CD14-positive monocyte (primary cell): ENCODE data around the gene KCNE3. TPM values are rescaled to one million over a fixed set of nuclear protein-coding genes. Genes with fewer than 3 reads are reported as not detected.

Experiments
- DNase-seq, 3 donors: peaks; one replicate each; pipeline ENCODE4 v3.0.0-alpha.2; 2011 to 2022
- H2AFZ ChIP-seq: 2 replicates; pipeline ENCODE4 v1.6.0; 2012; ENCODE audit warnings: mild to moderate bottlenecking, low read depth, low read length, inconsistent platforms; ENCODE audit not compliant: insufficient read depth, poor library complexity, severe bottlenecking
- H3K27ac ChIP-seq, 2 donors: 1 replicate in 1 of 2; 2 replicates in 1 of 2; pipeline ENCODE4 v1.5.1; 2012 to 2013; ENCODE audit warnings: low read length in 2 of 2, control low read depth in 1 of 2, inconsistent platforms in 1 of 2, low read depth in 1 of 2, mild to moderate bottlenecking in 1 of 2
- H3K27me3 ChIP-seq, 2 donors: one replicate each; pipeline versions ENCODE4 v1.6.0 to v1.6.1; 2011 to 2013; ENCODE audit warnings: low read length in 2 of 2; ENCODE audit not compliant: control insufficient read depth in 2 of 2, insufficient read depth in 2 of 2
- H3K36me3 ChIP-seq, 2 donors: replicated peaks in 1 of 2; 1 replicate in 1 of 2; 2 replicates in 1 of 2; pipeline versions ENCODE4 v1.5.1 to v1.6.1; 2012 to 2013; ENCODE audit warnings: low read length in 2 of 2, control low read depth in 1 of 2, inconsistent platforms in 1 of 2, mild to moderate bottlenecking in 1 of 2; ENCODE audit not compliant: insufficient read depth in 2 of 2, control insufficient read depth in 1 of 2
- H3K4me1 ChIP-seq, 2 donors: 1 replicate in 1 of 2; 2 replicates in 1 of 2; pipeline versions ENCODE4 v1.5.1 to v1.6.1; 2012 to 2013; ENCODE audit warnings: low read length in 2 of 2, control low read depth in 1 of 2, inconsistent platforms in 1 of 2, mild to moderate bottlenecking in 1 of 2, moderate library complexity in 1 of 2; ENCODE audit not compliant: insufficient read depth in 2 of 2, control insufficient read depth in 1 of 2
- H3K4me2 ChIP-seq: replicated peaks from 2 replicates; pipeline ENCODE3; 2012; ENCODE audit warnings: low read length, moderate library complexity, mild to moderate bottlenecking; ENCODE audit not compliant: poor library complexity, severe bottlenecking; ENCODE audit errors: extremely low read depth
- H3K4me3 ChIP-seq, 3 experiments: fragments of 200-600 bp in 1 of 3; sonication (generic) in 1 of 3; replicated peaks in 1 of 3; 1 replicate in 2 of 3; 2 replicates in 1 of 3; pipeline ENCODE4 v1.5.1; 2011 to 2013; ENCODE audit warnings: low read length in 3 of 3, mild to moderate bottlenecking in 3 of 3, control low read depth in 2 of 3, low read depth in 2 of 3, inconsistent platforms in 1 of 3, moderate library complexity in 1 of 3
- H3K79me2 ChIP-seq: 2 replicates; pipeline ENCODE4 v1.6.0; 2012; ENCODE audit warnings: mild to moderate bottlenecking, control low read depth, inconsistent platforms, low read length, moderate library complexity; ENCODE audit not compliant: insufficient read depth
- H3K9ac ChIP-seq: 2 replicates; pipeline ENCODE4 v1.6.0; 2017; ENCODE audit warnings: low read length, mild to moderate bottlenecking; ENCODE audit not compliant: insufficient read depth, poor library complexity, severe bottlenecking
- H3K9me3 ChIP-seq, 2 donors: replicated peaks in 1 of 2; 1 replicate in 1 of 2; 2 replicates in 1 of 2; pipeline versions ENCODE4 v1.5.1 to v1.6.1; 2012 to 2013; ENCODE audit warnings: low read length in 2 of 2, control low read depth in 1 of 2; ENCODE audit not compliant: control insufficient read depth in 1 of 2, insufficient read depth in 1 of 2
- H4K20me1 ChIP-seq: 2 replicates; pipeline ENCODE4 v1.6.0; 2012; ENCODE audit warnings: mild to moderate bottlenecking, low read length, control low read depth, moderate library complexity; ENCODE audit not compliant: insufficient read depth
- H3K27ac Mint-ChIP-seq, 7 donors: one replicate each; pipeline ENCODE4 v1.8.0; 2020; ENCODE audit warnings: mild to moderate bottlenecking in 7 of 7, mixed read lengths in 7 of 7, moderate library complexity in 6 of 7, inconsistent platforms in 2 of 7
- H3K27me3 Mint-ChIP-seq, 3 donors: one replicate each; pipeline ENCODE4 v1.8.0; 2021 to 2022; ENCODE audit warnings: low read depth in 3 of 3, mild to moderate bottlenecking in 3 of 3, mixed read lengths in 3 of 3, moderate library complexity in 3 of 3, inconsistent platforms in 1 of 3
- H3K36me3 Mint-ChIP-seq, 2 donors: one replicate each; pipeline ENCODE4 v1.8.0; 2020; ENCODE audit warnings: mixed read lengths in 2 of 2, inconsistent platforms in 1 of 2, mild to moderate bottlenecking in 1 of 2
- H3K4me1 Mint-ChIP-seq: one replicate; pipeline ENCODE4 v1.8.0; 2020; ENCODE audit warnings: mild to moderate bottlenecking, mixed read lengths
- H3K4me3 Mint-ChIP-seq, 2 donors: one replicate each; pipeline ENCODE4 v1.8.0; 2020; ENCODE audit warnings: mild to moderate bottlenecking in 2 of 2, mixed read lengths in 2 of 2, moderate library complexity in 1 of 2
- H3K9me3 Mint-ChIP-seq, 7 donors: one replicate each; pipeline ENCODE4 v1.8.0; 2020 to 2022; ENCODE audit warnings: mixed read lengths in 7 of 7, mild to moderate bottlenecking in 6 of 7, moderate library complexity in 6 of 7, inconsistent platforms in 2 of 7
- WGBS: methylation state at CpG from one replicate; pipeline ENCODE4 v1.1.5; 2013; ENCODE audit warnings: missing lambda C conversion rate; ENCODE audit not compliant: insufficient coverage; 5-methylcytosine and 5-hydroxymethylcytosine counted together
- intact Hi-C, 2 donors: fragments of 100-400 bp; cut with micrococcal nuclease; formaldehyde crosslinking; loops; one replicate each; pipeline versions ENCODE4 v1.15.0 to v1.15.1; 2023
- polyA plus RNA-seq, 3 donors: library from polyadenylated mRNA; depleted of rRNA in 1 of 3; unstranded in 2 of 3; stranded (reverse) in 1 of 3; fragments of 300-500 nt in 2 of 3; fragments of >200 nt in 1 of 3; fragmentation: Illumina TruSeq in 2 of 3; gene quantifications; 1 replicate in 2 of 3; 2 replicates in 1 of 3; pipeline ENCODE4 v1.2.3, GENCODE V29; 2012 to 2021
- TF ChIP-seq, protein P1 (sequence below): fragments of 200-600 bp; IDR thresholded peaks from one replicate; pipeline ENCODE4 v1.8.0; 2022; ENCODE audit warnings: antibody characterized with exemption, mild to moderate bottlenecking

KCNE3 gene
- polyA plus RNA-seq, 3 donors: 29.9 to 76.6 (median 41.0) TPM

DNA sequence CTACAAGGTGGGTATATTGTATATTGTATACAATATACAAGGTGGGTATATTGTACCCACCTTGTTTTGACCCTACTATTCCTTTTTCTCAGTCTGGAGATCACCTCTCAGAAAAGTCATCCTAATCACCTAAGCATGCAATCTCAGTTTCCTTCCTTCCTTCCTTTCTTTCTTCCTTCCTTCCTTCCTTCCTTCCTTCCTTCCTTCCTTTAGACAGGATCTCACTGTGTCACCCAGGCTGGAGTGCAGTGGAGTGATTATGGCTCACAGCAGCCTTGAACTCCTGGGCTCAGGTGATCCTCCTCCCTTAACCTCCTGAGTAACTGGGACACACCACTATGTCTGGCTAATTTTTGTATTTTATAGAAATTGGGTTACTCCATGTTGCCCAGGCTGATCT, 1.2 kb upstream of the KCNE3 start:
- Mint-ChIP-seq H3K4me3 (peak overlapping the region in 1 of 2 donors; percentile 12), H3K4me1 (peaks cover 78% of the 10 kb centered on the region), H3K27me3 (peaks cover 0 to 5% (median 3%) of the 10 kb centered on the region in 3 donors), H3K36me3 (peaks cover 7 to 10% of the 10 kb centered on the region in 2 donors), H3K27ac (peak overlapping the region in 2 of 7 donors; percentile 18 to 52), H3K9me3 (peaks cover 0 to 3% (median 2%) of the 10 kb centered on the region in 7 donors)
- Histone ChIP-seq H3K4me3 (no peak overlapping the region), H3K9me3 (no peaks in the 10 kb centered on the region), H3K36me3 (no peaks in the 10 kb centered on the region), H3K27ac (no peak overlapping the region), H3K4me1 (peaks cover 73 to 83% of the 10 kb centered on the region in 2 donors), H3K9ac (no peak overlapping the region), H2AFZ (no peak overlapping the region), H3K4me2 (no peak overlapping the region), H4K20me1 (no peaks in the 10 kb centered on the region), H3K79me2 (peaks cover 31% of the 10 kb centered on the region), H3K27me3 (no peaks in the 10 kb centered on the region)
- TF ChIP-seq, protein P1, sequence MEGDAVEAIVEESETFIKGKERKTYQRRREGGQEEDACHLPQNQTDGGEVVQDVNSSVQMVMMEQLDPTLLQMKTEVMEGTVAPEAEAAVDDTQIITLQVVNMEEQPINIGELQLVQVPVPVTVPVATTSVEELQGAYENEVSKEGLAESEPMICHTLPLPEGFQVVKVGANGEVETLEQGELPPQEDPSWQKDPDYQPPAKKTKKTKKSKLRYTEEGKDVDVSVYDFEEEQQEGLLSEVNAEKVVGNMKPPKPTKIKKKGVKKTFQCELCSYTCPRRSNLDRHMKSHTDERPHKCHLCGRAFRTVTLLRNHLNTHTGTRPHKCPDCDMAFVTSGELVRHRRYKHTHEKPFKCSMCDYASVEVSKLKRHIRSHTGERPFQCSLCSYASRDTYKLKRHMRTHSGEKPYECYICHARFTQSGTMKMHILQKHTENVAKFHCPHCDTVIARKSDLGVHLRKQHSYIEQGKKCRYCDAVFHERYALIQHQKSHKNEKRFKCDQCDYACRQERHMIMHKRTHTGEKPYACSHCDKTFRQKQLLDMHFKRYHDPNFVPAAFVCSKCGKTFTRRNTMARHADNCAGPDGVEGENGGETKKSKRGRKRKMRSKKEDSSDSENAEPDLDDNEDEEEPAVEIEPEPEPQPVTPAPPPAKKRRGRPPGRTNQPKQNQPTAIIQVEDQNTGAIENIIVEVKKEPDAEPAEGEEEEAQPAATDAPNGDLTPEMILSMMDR: no peak
- intact Hi-C loops: no loop called here
- no peak for DNase-seq

DNA sequence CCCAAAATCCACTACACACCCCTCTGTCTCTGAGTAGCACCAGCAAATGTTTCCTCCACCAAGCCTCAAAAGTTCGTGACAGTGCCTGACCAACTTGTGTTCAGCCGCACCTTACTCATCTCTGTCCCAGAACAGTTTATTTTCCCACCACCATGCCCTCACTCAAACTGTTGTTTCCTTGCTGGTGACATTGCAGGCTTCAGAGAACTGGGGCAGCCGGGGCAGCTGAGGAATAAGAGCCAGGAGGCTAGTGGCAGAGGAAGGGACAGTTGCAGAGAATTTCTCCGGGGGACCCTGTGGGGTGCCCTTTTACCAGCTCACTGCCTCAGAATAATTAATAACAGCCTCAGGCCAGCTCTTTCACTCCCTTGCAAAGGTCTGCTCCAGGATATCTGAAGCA, 709 bp upstream of the KCNE3 start:
- H3K36me3 ChIP-seq: no peaks in the 10 kb centered on the region
- Mint-ChIP-seq H3K9me3 (peaks cover 0 to 3% (median 0%) of the 10 kb centered on the region in 7 donors), H3K4me3 (peak overlapping the region; percentile 86 to 93), H3K27ac (peak overlapping the region in 6 of 7 donors; percentile 50 to 87 (median 76)), H3K4me1 (peaks cover 78% of the 10 kb centered on the region), H3K36me3 (peaks cover 7 to 10% of the 10 kb centered on the region in 2 donors), H3K27me3 (peaks cover 0 to 5% (median 3%) of the 10 kb centered on the region in 3 donors)
- H3K27ac ChIP-seq: peak overlapping the region in 1 of 2 donors; percentile 71
- H3K4me2 ChIP-seq: peak overlapping the region; percentile 88
- no peaks in the 10 kb centered on the region for H3K27me3 ChIP-seq
- peak overlapping the region in 1 of 3 experiments; percentile 84 for H3K4me3 ChIP-seq
- H4K20me1 ChIP-seq: no peaks in the 10 kb centered on the region
- no CpG with 5 or more reads among the region's 4 CpGs for WGBS
- H3K79me2 ChIP-seq: peaks cover 36% of the 10 kb centered on the region
- H3K9me3 ChIP-seq: no peaks in the 10 kb centered on the region
- H2AFZ ChIP-seq: peak overlapping the region; percentile 90
- H3K9ac ChIP-seq: no peak overlapping the region
- H3K4me1 ChIP-seq: peaks cover 73 to 83% of the 10 kb centered on the region in 2 donors
- intact Hi-C loops: no loop called here
- TF ChIP-seq, protein P1: no peak
- no peak for DNase-seq
